Omental fat pad (tissue), 4 donors: ENCODE results near the gene SERTAD1. TPM values are rescaled to one million over a fixed set of nuclear protein-coding genes. Genes with fewer than 3 reads are reported as not detected.

Source experiments
- ATAC-seq: fragments of 150-250 bp; one replicate; pipeline ENCODE4 v1.9.1; 2016; ENCODE audit warnings: mild to moderate bottlenecking, moderate library complexity; ENCODE audit not compliant: low FRiP score
- DNase-seq: peaks from one replicate; pipeline ENCODE4 v3.0.0-alpha.2; 2019; ENCODE audit warnings: low spot score
- CTCF ChIP-seq, 3 donors: fragments of 450-650 bp; IDR thresholded peaks; one replicate each; pipeline ENCODE4 v1.5.1; 2016 to 2017; ENCODE audit warnings: antibody characterized with exemption in 3 of 3, mild to moderate bottlenecking in 3 of 3, moderate library complexity in 2 of 3
- total RNA-seq, 4 donors: library from RNA; depleted of rRNA; stranded (reverse); fragments of >200 nt; gene quantifications; one replicate each; pipeline ENCODE4 v1.1.0, GENCODE V29; 2016

The SERTAD1 gene
- total RNA-seq, 4 donors from 2014 or later: 18.9 to 80.9 (median 37.7) TPM

- no peak for TF ChIP-seq CTCF (IDR thresholded peaks at IDR 0.05)
- DNase-seq: no peak
- ATAC-seq: no peak
Measured at GRCh38 chr19:40419780-40420179, 6.0 kb downstream of the SERTAD1 start.

- no peak for TF ChIP-seq CTCF (IDR thresholded peaks at IDR 0.05)
- ATAC-seq (no peak), DNase-seq (no peak)
Measured at GRCh38 chr19:40419066-40419612, 6.7 kb downstream of the SERTAD1 start.

DNA sequence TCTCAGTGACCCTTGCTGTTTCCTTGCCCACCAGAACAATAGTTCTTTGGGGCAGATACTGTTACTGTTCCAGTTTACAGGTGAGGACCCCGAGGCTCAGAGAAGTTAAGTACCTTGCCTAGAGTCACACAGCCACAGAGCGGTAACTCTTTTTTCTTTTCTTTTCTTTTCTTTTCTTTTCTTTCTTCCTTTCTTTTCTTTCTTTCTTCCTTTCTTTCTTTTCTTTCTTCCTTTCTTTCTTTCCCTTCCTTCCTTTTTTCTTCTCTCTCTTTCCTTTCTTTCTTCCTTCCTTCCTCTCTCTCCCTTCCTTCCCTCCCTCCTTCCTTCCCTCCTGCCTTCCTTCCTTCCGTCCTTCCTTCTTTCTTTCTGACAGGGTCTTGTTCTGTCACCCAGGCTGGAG, 7.8 kb downstream of the SERTAD1 start:
- no peak for ATAC-seq
- no peak for DNase-seq
- no peak for TF ChIP-seq CTCF (IDR thresholded peaks at IDR 0.05)

GRCh38 chr19:40417643-40417981, 8.2 kb downstream of the SERTAD1 start:
- TF ChIP-seq CTCF (IDR thresholded peaks at IDR 0.05): no peak
- DNase-seq: no peak
- ATAC-seq: no peak

GRCh38 chr19:40416918-40417642, 8.7 kb downstream of the SERTAD1 start:
- no peak for TF ChIP-seq CTCF (IDR thresholded peaks at IDR 0.05)
- ATAC-seq (no peak), DNase-seq (no peak)

GRCh38 chr19:40415768-40416167, 10.0 kb downstream of the SERTAD1 start:
- DNase-seq (no peak), ATAC-seq (no peak)
- TF ChIP-seq CTCF (IDR thresholded peaks at IDR 0.05): no peak
